Measurements from ENCODE around the gene PRKD2. TPM values are rescaled to one million over a fixed set of nuclear protein-coding genes. Genes with fewer than 3 reads are reported as not detected.

PRKD2 gene
- total RNA-seq, 4 donors from 2014 or later: 21.0 to 36.1 (median 30.2) TPM

GRCh38 chr19:46728208-46728607 is 11.3 kb upstream of the PRKD2 start:
- Histone ChIP-seq H3K4me1 (peaks cover 0 to 64% (median 6%) of the 10 kb centered on the region in 4 donors), H3K36me3 (peaks cover 2 to 98% (median 40%) of the 10 kb centered on the region in 3 donors), H3K9me3 (no peaks in the 10 kb centered on the region), H3K27me3 (no peaks in the 10 kb centered on the region), H3K27ac (peak overlapping the region in 1 of 4 donors; percentile 62), H3K4me3 (no peak overlapping the region)
- no peak for DNase-seq (ENCODE audit: low spot score in 2 of 2)
- no peak for TF ChIP-seq EP300 (IDR thresholded peaks at IDR 0.05)
- TF ChIP-seq, protein P1, sequence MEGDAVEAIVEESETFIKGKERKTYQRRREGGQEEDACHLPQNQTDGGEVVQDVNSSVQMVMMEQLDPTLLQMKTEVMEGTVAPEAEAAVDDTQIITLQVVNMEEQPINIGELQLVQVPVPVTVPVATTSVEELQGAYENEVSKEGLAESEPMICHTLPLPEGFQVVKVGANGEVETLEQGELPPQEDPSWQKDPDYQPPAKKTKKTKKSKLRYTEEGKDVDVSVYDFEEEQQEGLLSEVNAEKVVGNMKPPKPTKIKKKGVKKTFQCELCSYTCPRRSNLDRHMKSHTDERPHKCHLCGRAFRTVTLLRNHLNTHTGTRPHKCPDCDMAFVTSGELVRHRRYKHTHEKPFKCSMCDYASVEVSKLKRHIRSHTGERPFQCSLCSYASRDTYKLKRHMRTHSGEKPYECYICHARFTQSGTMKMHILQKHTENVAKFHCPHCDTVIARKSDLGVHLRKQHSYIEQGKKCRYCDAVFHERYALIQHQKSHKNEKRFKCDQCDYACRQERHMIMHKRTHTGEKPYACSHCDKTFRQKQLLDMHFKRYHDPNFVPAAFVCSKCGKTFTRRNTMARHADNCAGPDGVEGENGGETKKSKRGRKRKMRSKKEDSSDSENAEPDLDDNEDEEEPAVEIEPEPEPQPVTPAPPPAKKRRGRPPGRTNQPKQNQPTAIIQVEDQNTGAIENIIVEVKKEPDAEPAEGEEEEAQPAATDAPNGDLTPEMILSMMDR (IDR thresholded peaks at IDR 0.05): no peak
- no peak for TF ChIP-seq POLR2A (IDR thresholded peaks at IDR 0.05)
- 72 to 73% methylated on average over 10 to 12 of the region's 14 CpGs for WGBS, 2 donors

DNA sequence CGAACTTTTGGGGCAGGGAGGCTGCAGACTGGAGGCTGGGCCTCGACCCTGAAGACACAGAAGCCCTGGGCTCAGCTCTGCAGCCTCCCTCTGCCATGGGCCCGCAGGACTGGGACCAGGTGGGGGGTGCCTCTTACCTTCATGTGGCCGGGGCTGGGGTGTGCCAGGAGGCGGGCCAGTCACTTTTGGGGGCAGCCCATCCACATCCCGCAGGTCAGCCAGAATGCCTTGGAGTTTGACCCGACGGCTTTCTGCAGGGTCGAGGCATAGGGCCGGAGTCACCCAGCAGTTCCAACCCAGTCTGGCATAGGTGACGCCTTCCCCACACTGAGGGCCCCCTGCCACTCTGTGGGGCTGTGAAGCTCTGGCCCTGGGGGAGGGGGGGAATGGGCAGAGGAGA is 10.8 kb upstream of the PRKD2 start:
- Histone ChIP-seq H3K4me3 (no peak overlapping the region), H3K36me3 (peaks cover 3 to 98% (median 42%) of the 10 kb centered on the region in 3 donors)

GRCh38 chr19:46726971-46727501 is 10.1 kb upstream of the PRKD2 start:
- DNase-seq (ENCODE audit: low spot score in 2 of 2): no peak

More for the DNA sequence above, 10.8 kb upstream of the PRKD2 start:
- WGBS, 2 donors: 77 to 79% methylated on average over 6 to 11 of the region's 11 CpGs
- DNase-seq (ENCODE audit: low spot score in 2 of 2): no peak
- H3K27ac ChIP-seq: peak overlapping the region in 1 of 4 donors; percentile 62
- H3K4me1 ChIP-seq: peaks cover 0 to 60% (median 4%) of the 10 kb centered on the region in 4 donors
- no peak for TF ChIP-seq POLR2A (IDR thresholded peaks at IDR 0.05)
- no peak for TF ChIP-seq EP300 (IDR thresholded peaks at IDR 0.05)
- TF ChIP-seq, protein P1 (IDR thresholded peaks at IDR 0.05): no peak
- H3K27me3 ChIP-seq: no peaks in the 10 kb centered on the region
- no peaks in the 10 kb centered on the region for H3K9me3 ChIP-seq

GRCh38 chr19:46726551-46726950 is 9.6 kb upstream of the PRKD2 start:
- TF ChIP-seq, protein P1 (IDR thresholded peaks at IDR 0.05): no peak
- TF ChIP-seq EP300 (IDR thresholded peaks at IDR 0.05) (no peak), POLR2A (IDR thresholded peaks at IDR 0.05) (no peak)
- Histone ChIP-seq H3K36me3 (peaks cover 3 to 98% (median 46%) of the 10 kb centered on the region in 3 donors), H3K4me1 (peaks cover 0 to 48% (median 0%) of the 10 kb centered on the region in 4 donors), H3K9me3 (no peaks in the 10 kb centered on the region), H3K27ac (peak overlapping the region in 1 of 4 donors; percentile 43), H3K27me3 (no peaks in the 10 kb centered on the region), H3K4me3 (no peak overlapping the region)
- 77 to 85% methylated on average over 8 to 10 of the region's 10 CpGs for WGBS, 2 donors
- DNase-seq (ENCODE audit: low spot score in 2 of 2): no peak

More at GRCh38 chr19:46726971-46727501, 10.1 kb upstream of the PRKD2 start:
- H3K36me3 ChIP-seq: peaks cover 3 to 98% (median 46%) of the 10 kb centered on the region in 3 donors
- H3K4me3 ChIP-seq: no peak overlapping the region
- no peaks in the 10 kb centered on the region for H3K27me3 ChIP-seq
- peaks cover 0 to 53% (median 2%) of the 10 kb centered on the region in 4 donors for H3K4me1 ChIP-seq
- TF ChIP-seq EP300 (IDR thresholded peaks at IDR 0.05) (no peak), POLR2A (IDR thresholded peaks at IDR 0.05) (no peak)
- TF ChIP-seq, protein P1 (IDR thresholded peaks at IDR 0.05): no peak
- WGBS, 2 donors: 66 to 69% methylated on average over 14 of the region's 14 CpGs
- no peaks in the 10 kb centered on the region for H3K9me3 ChIP-seq
- H3K27ac ChIP-seq: peak overlapping the region in 1 of 4 donors; percentile 43

- no peaks in the 10 kb centered on the region for H3K27me3 ChIP-seq
- no peak overlapping the region for H3K4me3 ChIP-seq
- H3K27ac ChIP-seq: no peak overlapping the region
- 79 to 83% methylated on average over 9 of the region's 9 CpGs for WGBS, 2 donors
- DNase-seq (ENCODE audit: low spot score in 2 of 2): no peak
- H3K4me1 ChIP-seq: peaks cover 0 to 42% (median 0%) of the 10 kb centered on the region in 4 donors
- H3K36me3 ChIP-seq: peaks cover 3 to 98% (median 46%) of the 10 kb centered on the region in 3 donors
- H3K9me3 ChIP-seq: no peaks in the 10 kb centered on the region
- no peak for TF ChIP-seq POLR2A (IDR thresholded peaks at IDR 0.05)
- TF ChIP-seq, protein P1 (IDR thresholded peaks at IDR 0.05): no peak
- no peak for TF ChIP-seq EP300 (IDR thresholded peaks at IDR 0.05)
These were observed 9.0 kb upstream of the PRKD2 start for GRCh38 chr19:46725859-46726393.

All from tibial nerve (tissue), 4 donors.